Measurements from ENCODE around the gene ZNF684. TPM values are rescaled to one million over a fixed set of nuclear protein-coding genes. Genes with fewer than 3 reads are reported as not detected.
A peak's percentile ranks its signal among the peaks of the same experiment; 100 is the strongest.

The ZNF684 gene
- total RNA-seq, 1 donor from 2014 or later: 3.3 TPM

- no peak for DNase-seq (ENCODE audit: extremely low spot score, unreplicated experiment)
- Mint-ChIP-seq H3K27ac (no peak overlapping the region), H3K4me1 (ENCODE audit: unreplicated experiment) (no peaks in the 10 kb centered on the region), H3K9me3 (no peaks in the 10 kb centered on the region), H3K27me3 (peaks cover 4% of the 10 kb centered on the region), H3K4me3 (no peak overlapping the region), H3K36me3 (no peaks in the 10 kb centered on the region)
- TF ChIP-seq, protein P1, sequence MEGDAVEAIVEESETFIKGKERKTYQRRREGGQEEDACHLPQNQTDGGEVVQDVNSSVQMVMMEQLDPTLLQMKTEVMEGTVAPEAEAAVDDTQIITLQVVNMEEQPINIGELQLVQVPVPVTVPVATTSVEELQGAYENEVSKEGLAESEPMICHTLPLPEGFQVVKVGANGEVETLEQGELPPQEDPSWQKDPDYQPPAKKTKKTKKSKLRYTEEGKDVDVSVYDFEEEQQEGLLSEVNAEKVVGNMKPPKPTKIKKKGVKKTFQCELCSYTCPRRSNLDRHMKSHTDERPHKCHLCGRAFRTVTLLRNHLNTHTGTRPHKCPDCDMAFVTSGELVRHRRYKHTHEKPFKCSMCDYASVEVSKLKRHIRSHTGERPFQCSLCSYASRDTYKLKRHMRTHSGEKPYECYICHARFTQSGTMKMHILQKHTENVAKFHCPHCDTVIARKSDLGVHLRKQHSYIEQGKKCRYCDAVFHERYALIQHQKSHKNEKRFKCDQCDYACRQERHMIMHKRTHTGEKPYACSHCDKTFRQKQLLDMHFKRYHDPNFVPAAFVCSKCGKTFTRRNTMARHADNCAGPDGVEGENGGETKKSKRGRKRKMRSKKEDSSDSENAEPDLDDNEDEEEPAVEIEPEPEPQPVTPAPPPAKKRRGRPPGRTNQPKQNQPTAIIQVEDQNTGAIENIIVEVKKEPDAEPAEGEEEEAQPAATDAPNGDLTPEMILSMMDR (conservative IDR thresholded peaks at IDR 0.05): no peak
Observed at GRCh38 chr1:40575336-40575735, 43.9 kb downstream of the ZNF684 start.

DNA sequence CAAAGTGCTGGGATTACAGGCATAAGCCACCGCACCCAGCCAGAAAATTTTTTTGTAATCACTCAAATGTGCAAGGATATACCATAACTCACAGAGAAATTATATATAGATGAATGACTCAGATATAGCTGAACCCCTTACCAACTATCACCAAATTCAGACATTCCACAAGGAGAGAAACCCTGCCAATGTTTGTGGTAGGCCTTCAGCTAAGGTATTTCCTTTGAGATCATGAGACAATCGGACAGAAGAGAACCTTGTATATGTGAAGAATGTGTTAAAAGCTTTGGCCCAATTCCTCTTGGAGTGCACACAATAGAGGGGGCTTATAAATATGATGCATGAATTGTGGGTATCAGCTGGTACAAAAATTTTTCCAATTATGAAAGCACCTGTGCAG, 50.7 kb downstream of the ZNF684 start:
- no peak overlapping the region for H3K27ac Mint-ChIP-seq

DNA sequence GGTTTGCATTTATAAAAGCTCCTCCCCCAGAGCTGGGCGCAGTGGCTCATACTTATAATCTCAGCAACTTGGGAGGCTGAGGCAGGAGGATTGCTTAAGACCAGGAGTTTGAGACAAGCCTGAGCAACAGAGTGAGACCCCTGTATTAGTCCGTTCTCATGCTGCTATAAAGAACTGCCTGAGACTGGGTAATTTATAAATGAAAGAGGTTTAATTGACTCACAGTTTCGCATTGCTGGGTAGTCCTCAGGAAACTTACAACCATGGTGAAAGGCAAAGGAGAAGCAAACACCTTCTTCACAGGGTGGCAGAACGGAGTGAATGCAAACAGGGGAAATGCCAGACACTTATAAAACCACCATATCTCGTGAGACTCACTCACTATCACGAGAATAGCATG, 52.5 kb downstream of the ZNF684 start:
- Mint-ChIP-seq H3K36me3 (no peaks in the 10 kb centered on the region), H3K27me3 (peaks cover 19% of the 10 kb centered on the region), H3K9me3 (no peaks in the 10 kb centered on the region), H3K4me3 (no peak overlapping the region), H3K4me1 (ENCODE audit: unreplicated experiment) (no peaks in the 10 kb centered on the region), H3K27ac (no peak overlapping the region)
- TF ChIP-seq, protein P1 (conservative IDR thresholded peaks at IDR 0.05): no peak
- no peak for DNase-seq (ENCODE audit: extremely low spot score, unreplicated experiment)

More for the DNA sequence above, 50.7 kb downstream of the ZNF684 start:
- peaks cover 11% of the 10 kb centered on the region for H3K27me3 Mint-ChIP-seq
- H3K9me3 Mint-ChIP-seq: no peaks in the 10 kb centered on the region
- H3K4me1 Mint-ChIP-seq (ENCODE audit: unreplicated experiment): no peaks in the 10 kb centered on the region
- no peaks in the 10 kb centered on the region for H3K36me3 Mint-ChIP-seq
- no peak overlapping the region for H3K4me3 Mint-ChIP-seq
- DNase-seq (ENCODE audit: extremely low spot score, unreplicated experiment): no peak
- TF ChIP-seq, protein P1 (conservative IDR thresholded peaks at IDR 0.05): no peak

DNA sequence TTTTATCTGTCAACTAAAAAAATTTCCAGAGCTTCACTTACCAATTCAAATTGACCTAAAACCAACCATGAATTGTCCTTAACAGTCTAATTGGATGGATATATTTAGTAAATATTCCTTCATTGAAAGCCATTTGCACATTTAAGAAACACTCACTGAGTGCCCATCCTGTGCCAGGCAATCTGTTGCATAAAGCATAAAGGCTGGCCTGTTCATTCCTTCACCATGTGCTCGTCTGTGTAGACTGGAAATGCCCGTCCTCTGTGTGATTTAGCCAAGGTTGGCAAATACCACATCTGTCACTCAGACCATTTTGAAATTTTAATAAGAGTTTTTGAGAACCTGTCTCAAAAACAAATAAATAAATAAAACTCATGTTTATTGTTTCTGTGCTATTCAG, 57.1 kb downstream of the ZNF684 start:
- Mint-ChIP-seq H3K4me1 (ENCODE audit: unreplicated experiment) (no peaks in the 10 kb centered on the region), H3K27me3 (peaks cover 15% of the 10 kb centered on the region), H3K27ac (no peak overlapping the region), H3K9me3 (no peaks in the 10 kb centered on the region), H3K4me3 (no peak overlapping the region), H3K36me3 (no peaks in the 10 kb centered on the region)
- DNase-seq (ENCODE audit: extremely low spot score, unreplicated experiment): no peak
- TF ChIP-seq, protein P1 (conservative IDR thresholded peaks at IDR 0.05): no peak

GRCh38 chr1:40592107-40592803, 60.8 kb downstream of the ZNF684 start:
- no peaks in the 10 kb centered on the region for H3K9me3 Mint-ChIP-seq
- no peaks in the 10 kb centered on the region for H3K36me3 Mint-ChIP-seq
- H3K27ac Mint-ChIP-seq: no peak overlapping the region
- H3K4me1 Mint-ChIP-seq (ENCODE audit: unreplicated experiment): no peaks in the 10 kb centered on the region
- DNase-seq (ENCODE audit: extremely low spot score, unreplicated experiment): no peak
- peaks cover 12% of the 10 kb centered on the region for H3K27me3 Mint-ChIP-seq
- H3K4me3 Mint-ChIP-seq: no peak overlapping the region
- TF ChIP-seq, protein P1 (conservative IDR thresholded peaks at IDR 0.05): peak; percentile 69

Measured in type B pancreatic cell (in vitro differentiated cells).